Stimulated activated CD4-positive, alpha-beta T cell treated with anti-CD3 and anti-CD28 coated beads, Interleukin-12 subunit alpha, Interleukin-12 subunit beta, amount 100 ng/mL, for 4 hours (primary cell): ENCODE data around the gene PEX11G.
"Not testable (repeated sequence)": the region's sequence is repeated elsewhere in the genome, so short reads cannot be mapped to it uniquely, and the experiment has no call there.

ENCODE experiments used
- DNase-seq: peaks from one replicate; pipeline ENCODE4 v3.0.0-alpha.2; 2020

The PEX11G gene

DNA sequence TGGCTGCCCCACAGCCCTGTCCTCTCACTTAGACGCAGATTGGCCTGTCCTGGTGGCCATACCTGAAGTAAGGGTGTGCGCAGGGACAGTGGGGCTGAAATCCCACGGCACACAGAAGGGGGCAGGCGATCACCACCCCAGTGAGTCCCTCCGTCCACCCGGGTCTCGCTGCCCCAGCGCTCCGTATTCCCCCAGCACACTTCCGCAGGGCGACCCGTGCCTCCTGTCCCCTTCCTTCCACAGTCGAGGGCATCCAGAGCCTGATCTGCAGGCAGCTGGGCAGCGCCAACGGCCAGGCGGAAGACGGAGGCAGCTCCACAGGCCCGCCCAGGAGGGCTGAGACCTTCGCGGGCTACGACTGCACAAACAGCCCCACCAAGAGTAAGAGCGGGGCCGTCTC, 25.3 kb downstream of the PEX11G start:
- DNase-seq = no peak

- DNase-seq = no peak
Observed at GRCh38 chr19:7461841-7462629, 26.8 kb downstream of the PEX11G start.

GRCh38 chr19:7460562-7460966, 28.3 kb downstream of the PEX11G start:
- DNase-seq = no peak

DNA sequence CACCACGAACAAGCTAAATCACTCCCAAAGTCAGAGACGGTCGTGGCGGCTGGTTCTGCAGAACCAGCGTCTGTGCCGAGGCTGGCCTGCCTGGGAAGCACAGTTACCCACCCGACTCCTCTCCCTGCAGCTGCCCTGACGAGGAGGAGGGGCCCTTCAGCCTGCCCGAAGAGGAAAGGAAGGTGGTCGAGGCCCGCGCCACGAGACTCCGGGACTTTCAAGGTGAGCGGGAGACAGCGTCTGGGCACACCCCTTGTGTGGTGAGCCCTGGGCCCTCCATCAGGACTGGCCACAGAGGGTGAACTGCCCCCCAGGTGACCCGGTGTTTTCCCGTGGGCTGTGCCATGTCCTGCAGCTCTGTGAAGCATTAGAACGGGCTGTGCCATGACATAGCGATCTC, 29.1 kb downstream of the PEX11G start:
- no peak for DNase-seq

GRCh38 chr19:7458675-7459074, 30.2 kb downstream of the PEX11G start:
- DNase-seq = no peak

DNA sequence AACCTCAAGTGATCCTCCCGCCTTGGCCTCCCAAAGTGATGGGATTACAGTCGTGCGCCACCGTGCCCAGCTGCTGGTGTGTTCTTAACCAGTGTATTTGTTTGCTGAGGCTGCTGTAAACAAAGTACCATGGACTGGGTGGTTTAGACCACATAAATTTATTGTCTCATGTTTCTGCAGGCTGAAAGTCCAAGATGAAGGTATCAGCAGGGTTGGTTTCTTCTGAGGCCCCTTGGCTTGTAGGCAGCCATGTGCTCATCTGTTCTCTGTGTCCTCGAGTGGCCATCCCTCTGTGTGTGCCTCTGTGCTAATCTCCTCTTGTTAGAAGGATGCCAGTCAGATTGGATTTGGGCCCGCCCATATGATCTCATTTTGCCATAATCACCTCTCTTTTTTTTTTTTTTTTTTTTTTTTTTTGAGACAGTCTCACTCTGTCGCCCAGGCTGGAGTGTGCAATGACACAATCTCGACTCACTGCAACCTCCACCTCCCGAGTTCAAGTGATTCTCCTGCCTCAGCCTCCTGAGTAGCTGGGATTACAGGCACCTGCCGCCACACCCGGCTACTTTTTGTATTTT, 31.8 kb downstream of the PEX11G start:
- no peak for DNase-seq

GRCh38 chr19:7455600-7456296, 33.1 kb downstream of the PEX11G start:
- DNase-seq = no peak

GRCh38 chr19:7454998-7455397, 33.8 kb downstream of the PEX11G start:
- DNase-seq = no peak

- DNase-seq = no peak
Observed at GRCh38 chr19:7450243-7451223, 38.3 kb downstream of the PEX11G start.

GRCh38 chr19:7449391-7450070, 39.3 kb downstream of the PEX11G start:
- DNase-seq = not testable (repeated sequence)

- DNase-seq = no peak
Observed at GRCh38 chr19:7447648-7448047, 41.2 kb downstream of the PEX11G start.

GRCh38 chr19:7445104-7445503, 43.7 kb downstream of the PEX11G start:
- DNase-seq = no peak

DNA sequence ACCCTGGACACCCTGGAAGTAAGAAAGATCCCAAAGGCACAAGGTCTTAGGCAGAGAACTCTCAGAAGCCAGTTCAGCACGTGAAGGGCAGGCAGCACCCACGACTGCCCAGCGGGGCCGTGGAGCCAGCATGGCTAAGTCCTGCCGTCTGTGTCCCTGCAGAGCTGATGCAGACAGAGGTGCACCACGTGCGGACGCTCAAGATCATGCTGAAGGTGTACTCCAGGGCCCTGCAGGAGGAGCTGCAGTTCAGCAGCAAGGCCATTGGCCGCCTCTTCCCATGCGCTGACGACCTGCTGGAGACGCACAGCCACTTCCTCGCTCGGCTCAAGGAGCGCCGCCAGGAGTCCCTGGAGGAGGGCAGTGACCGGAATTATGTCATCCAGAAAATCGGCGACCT, 44.8 kb downstream of the PEX11G start:
- DNase-seq = no peak

DNA sequence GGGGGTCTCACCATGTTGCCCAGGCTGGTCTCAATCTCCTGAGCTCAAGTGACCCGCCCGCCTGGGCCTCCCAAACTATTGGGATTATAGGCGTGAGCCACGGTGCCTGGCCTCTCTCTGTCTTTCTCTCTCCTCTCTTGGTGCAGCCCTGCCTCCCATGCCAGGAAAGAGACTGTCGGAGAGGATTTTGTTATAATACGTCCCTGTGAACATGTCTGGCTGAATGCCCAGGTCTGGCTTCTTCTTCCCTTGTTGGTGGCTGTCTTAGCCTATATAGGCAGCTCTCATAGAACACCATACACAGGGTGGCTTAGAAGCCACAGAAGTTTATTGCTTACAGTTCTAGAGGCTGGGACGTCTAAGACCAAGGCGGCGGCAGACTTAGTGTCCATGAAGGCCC, 46.4 kb downstream of the PEX11G start:
- no peak for DNase-seq

DNA sequence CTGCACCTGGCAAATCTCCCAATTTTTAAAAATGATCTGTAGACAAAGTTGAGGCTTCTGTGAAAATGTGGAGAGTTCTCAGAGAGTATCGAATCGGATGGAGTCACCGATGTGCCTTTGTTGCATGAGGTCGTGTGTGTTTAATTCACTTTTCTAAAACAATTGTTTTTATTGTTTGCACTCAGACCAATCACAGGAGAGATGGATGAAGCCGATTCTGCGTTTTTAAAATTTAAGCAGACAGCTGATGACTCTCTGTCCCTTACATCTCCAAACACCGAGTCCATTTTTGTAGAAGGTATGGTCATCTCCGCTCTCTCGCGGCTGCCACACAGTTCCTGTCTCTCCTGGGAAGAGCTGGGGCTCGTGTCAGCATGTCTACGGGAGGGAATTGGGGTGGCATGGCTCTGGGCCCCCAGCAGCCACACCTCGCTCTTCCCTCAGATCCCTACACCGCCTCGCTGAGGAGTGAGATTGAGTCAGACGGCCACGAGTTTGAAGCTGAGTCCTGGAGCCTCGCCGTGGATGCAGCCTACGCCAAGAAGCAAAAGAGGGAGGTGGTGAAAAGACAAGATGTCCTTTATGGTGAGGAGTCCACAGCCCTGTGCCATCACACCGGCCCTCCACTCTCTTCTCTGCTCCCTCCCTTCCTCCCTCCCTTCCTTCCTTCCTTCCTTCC, 47.2 kb downstream of the PEX11G start:
- DNase-seq = no peak

- no peak for DNase-seq
Observed at GRCh38 chr19:7440188-7440975, 48.5 kb downstream of the PEX11G start.

DNA sequence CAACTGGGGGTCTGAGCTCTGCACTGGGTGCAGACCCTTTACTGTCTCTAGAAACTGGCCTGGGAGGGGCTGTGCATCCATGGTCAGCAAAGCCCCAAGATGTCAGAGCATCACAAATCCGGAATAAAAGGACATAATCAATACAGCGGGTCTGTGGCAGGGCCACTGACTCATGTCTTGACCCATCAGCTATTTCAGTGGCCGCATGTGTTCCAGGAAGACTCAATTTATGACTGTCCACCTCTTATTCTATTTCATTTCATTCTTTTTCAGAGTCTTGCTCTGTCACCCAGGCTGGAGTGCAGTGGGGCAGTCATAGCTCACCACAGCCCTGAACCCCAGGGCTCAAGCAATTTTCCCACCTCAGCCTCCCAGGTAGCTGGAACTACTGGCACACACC, 53.2 kb downstream of the PEX11G start:
- no peak for DNase-seq

GRCh38 chr19:7434391-7434790, 54.4 kb downstream of the PEX11G start:
- DNase-seq = no peak

GRCh38 chr19:7433456-7433855, 55.4 kb downstream of the PEX11G start:
- not testable (repeated sequence) for DNase-seq

DNA sequence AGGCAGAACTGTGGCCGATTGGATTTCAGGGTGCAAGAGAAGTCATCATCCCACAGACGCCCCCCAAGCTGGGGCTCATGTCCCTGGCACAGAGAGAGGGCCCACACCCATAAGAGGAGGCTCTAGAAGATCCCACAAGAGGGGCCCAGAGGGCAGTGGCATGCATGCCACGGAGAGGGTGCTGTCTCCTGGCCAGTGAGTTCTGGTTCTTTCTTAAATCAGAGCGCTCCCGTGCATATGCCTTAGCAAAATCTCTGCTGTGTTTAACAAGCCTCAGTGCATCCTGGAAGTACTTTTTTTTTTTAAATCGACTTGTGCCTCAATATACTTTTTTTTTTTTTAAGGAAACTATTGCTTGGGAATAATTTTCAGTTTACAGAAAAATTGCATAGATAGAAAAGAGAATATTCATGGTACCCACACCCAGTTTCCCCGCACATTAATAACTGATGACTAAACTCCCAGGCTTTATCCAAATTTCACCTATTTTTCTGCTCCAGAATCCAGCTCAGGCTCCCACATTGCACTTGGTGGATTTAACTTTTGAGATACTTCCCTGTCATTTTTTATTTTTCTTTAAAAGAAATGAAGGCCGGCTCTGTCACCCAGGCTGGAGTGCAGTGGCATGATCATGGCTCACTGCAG, 59.1 kb downstream of the PEX11G start:
- no peak for DNase-seq
